Loucy (cell line): ENCODE results near the gene VTI1B.

Experiments used
- EZH2phosphoT487 ChIP-seq: fragments of 200-600 bp; IDR thresholded peaks from 2 replicates; pipeline ENCODE4 v1.6.1; 2018; ENCODE audit warnings: antibody characterized with exemption, mild to moderate bottlenecking, moderate library complexity, borderline replicate concordance
- TF ChIP-seq, protein P1 (sequence below): fragments of 200-600 bp; sonication (generic); conservative IDR thresholded peaks from 2 replicates; pipeline ENCODE4 v1.5.1; 2014; ENCODE audit warnings: mild to moderate bottlenecking, antibody characterized with exemption, low read length

GRCh38 chr14:67721875-67722274, 47.4 kb upstream of the VTI1B start:
- TF ChIP-seq, protein P1, sequence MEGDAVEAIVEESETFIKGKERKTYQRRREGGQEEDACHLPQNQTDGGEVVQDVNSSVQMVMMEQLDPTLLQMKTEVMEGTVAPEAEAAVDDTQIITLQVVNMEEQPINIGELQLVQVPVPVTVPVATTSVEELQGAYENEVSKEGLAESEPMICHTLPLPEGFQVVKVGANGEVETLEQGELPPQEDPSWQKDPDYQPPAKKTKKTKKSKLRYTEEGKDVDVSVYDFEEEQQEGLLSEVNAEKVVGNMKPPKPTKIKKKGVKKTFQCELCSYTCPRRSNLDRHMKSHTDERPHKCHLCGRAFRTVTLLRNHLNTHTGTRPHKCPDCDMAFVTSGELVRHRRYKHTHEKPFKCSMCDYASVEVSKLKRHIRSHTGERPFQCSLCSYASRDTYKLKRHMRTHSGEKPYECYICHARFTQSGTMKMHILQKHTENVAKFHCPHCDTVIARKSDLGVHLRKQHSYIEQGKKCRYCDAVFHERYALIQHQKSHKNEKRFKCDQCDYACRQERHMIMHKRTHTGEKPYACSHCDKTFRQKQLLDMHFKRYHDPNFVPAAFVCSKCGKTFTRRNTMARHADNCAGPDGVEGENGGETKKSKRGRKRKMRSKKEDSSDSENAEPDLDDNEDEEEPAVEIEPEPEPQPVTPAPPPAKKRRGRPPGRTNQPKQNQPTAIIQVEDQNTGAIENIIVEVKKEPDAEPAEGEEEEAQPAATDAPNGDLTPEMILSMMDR = no peak
- TF ChIP-seq EZH2phosphoT487 = no peak
